ENCODE data around the gene PRKCE.

DNA sequence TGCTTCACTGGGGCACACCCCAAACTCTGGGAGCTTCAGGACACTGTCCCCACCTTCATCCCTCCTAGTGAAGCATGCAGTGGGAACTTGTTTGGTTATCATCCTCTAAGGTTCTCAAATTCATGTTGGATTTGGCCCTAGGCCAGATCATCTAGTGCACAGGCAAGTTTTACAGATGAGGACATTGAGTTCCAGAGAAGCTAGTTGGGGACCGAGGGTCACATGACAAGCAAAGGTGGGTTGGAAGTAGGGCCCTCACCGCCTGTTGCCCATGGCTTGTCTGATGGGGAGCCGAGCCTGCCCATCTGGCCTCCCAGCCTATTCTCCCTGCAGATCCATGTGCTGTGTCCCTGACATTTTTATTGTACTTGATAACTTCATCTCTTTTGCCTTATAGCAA lies 2.8 kb downstream of the PRKCE start:
- TF ChIP-seq, protein P1, sequence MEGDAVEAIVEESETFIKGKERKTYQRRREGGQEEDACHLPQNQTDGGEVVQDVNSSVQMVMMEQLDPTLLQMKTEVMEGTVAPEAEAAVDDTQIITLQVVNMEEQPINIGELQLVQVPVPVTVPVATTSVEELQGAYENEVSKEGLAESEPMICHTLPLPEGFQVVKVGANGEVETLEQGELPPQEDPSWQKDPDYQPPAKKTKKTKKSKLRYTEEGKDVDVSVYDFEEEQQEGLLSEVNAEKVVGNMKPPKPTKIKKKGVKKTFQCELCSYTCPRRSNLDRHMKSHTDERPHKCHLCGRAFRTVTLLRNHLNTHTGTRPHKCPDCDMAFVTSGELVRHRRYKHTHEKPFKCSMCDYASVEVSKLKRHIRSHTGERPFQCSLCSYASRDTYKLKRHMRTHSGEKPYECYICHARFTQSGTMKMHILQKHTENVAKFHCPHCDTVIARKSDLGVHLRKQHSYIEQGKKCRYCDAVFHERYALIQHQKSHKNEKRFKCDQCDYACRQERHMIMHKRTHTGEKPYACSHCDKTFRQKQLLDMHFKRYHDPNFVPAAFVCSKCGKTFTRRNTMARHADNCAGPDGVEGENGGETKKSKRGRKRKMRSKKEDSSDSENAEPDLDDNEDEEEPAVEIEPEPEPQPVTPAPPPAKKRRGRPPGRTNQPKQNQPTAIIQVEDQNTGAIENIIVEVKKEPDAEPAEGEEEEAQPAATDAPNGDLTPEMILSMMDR (IDR thresholded peaks at IDR 0.05), result no peak
- no peak for TF ChIP-seq EZH2 (IDR thresholded peaks at IDR 0.05; ENCODE audit: borderline replicate concordance, insufficient read depth, low read depth, low read length, poor library complexity, severe bottlenecking)
